GM23338 (cell line): ENCODE measurements around the gene WWOX. TPM values are rescaled to one million over a fixed set of nuclear protein-coding genes. Genes with fewer than 3 reads are reported as not detected.

Experiments
- ATAC-seq: fragments of 200-7000 bp; cut with Tn5 transposase; 3 replicates; pipeline ENCODE4 v1.9.1; 2020
- DNase-seq: peaks from one replicate; pipeline ENCODE4 v3.0.0-alpha.2; 2015; ENCODE audit warnings: low spot score
- H2AFZ ChIP-seq: fragments of 200-600 bp; sonication (generic); 2 replicates; pipeline ENCODE4 v1.8.0; 2016; ENCODE audit warnings: antibody characterized with exemption, mild to moderate bottlenecking, moderate library complexity
- H3F3A ChIP-seq: fragments of 200-600 bp; sonication (generic); replicated peaks from 2 replicates; pipeline ENCODE4 v1.8.0; 2017; ENCODE audit warnings: antibody characterized with exemption, mixed run types, low read depth
- H3K27ac ChIP-seq: fragments of 200-600 bp; sonication (generic); 2 replicates; pipeline ENCODE4 v1.6.1; 2016; ENCODE audit warnings: low read depth
- H3K27me3 ChIP-seq: fragments of 200-600 bp; sonication (generic); 2 replicates; pipeline ENCODE4 v1.8.0; 2016; ENCODE audit warnings: mild to moderate bottlenecking, mixed run types, moderate library complexity; ENCODE audit not compliant: insufficient read depth
- H3K36me3 ChIP-seq: fragments of 200-600 bp; sonication (generic); 2 replicates; pipeline ENCODE4 v1.8.0; 2016; ENCODE audit warnings: mild to moderate bottlenecking; ENCODE audit not compliant: insufficient read depth
- H3K4me1 ChIP-seq: fragments of 200-600 bp; sonication (generic); 2 replicates; pipeline ENCODE4 v1.8.0; 2016; ENCODE audit warnings: mild to moderate bottlenecking, moderate library complexity; ENCODE audit not compliant: insufficient read depth
- H3K4me2 ChIP-seq: fragments of 200-600 bp; sonication (generic); 2 replicates; pipeline ENCODE4 v1.7.1; 2017; ENCODE audit warnings: mixed run types
- H3K4me3 ChIP-seq: fragments of 200-600 bp; sonication (generic); 2 replicates; pipeline ENCODE4 v1.6.1; 2016; ENCODE audit warnings: mixed run types
- H3K79me2 ChIP-seq: fragments of 200-600 bp; sonication (generic); replicated peaks from 2 replicates; pipeline ENCODE4 v1.8.0; 2017; ENCODE audit warnings: mild to moderate bottlenecking; ENCODE audit not compliant: insufficient read depth
- H3K9me2 ChIP-seq: fragments of 200-600 bp; sonication (generic); 2 replicates; pipeline ENCODE4 v1.8.0; 2017; ENCODE audit not compliant: insufficient read depth
- H4K20me1 ChIP-seq: fragments of 200-600 bp; sonication (generic); replicated peaks from 2 replicates; pipeline ENCODE4 v1.8.0; 2017; ENCODE audit warnings: mild to moderate bottlenecking; ENCODE audit not compliant: insufficient read depth
- H3K27ac Mint-ChIP-seq: 2 replicates; pipeline ENCODE4 v1.8.0; 2020; ENCODE audit warnings: inconsistent platforms, mild to moderate bottlenecking, moderate library complexity, mixed read lengths
- H3K27me3 Mint-ChIP-seq: 3 replicates; pipeline ENCODE4 v1.8.0; 2022; ENCODE audit warnings: low read depth, mild to moderate bottlenecking, moderate library complexity, mixed read lengths, inconsistent platforms; ENCODE audit not compliant: insufficient read depth, poor library complexity
- H3K36me3 Mint-ChIP-seq: 3 replicates; pipeline ENCODE4 v1.8.0; 2021; ENCODE audit warnings: low read depth, mild to moderate bottlenecking, inconsistent platforms, moderate library complexity, mixed read lengths
- H3K4me1 Mint-ChIP-seq: 3 replicates; pipeline ENCODE4 v1.8.0; 2020; ENCODE audit warnings: mild to moderate bottlenecking, inconsistent platforms, mixed read lengths
- H3K4me3 Mint-ChIP-seq: 3 replicates; pipeline ENCODE4 v1.8.0; 2021; ENCODE audit warnings: moderate library complexity, mild to moderate bottlenecking, inconsistent platforms, mixed read lengths
- H3K9me3 Mint-ChIP-seq: 3 replicates; pipeline ENCODE4 v1.8.0; 2020; ENCODE audit warnings: moderate library complexity, mild to moderate bottlenecking, inconsistent platforms, mixed read lengths
- CREB1 ChIP-seq: fragments of 250-450 bp; sonication (Bioruptor Pico); IDR thresholded peaks from 2 replicates; pipeline ENCODE4 v1.5.0; 2020; ENCODE audit warnings: low read depth, mild to moderate bottlenecking, moderate library complexity
- EZH2 ChIP-seq: fragments of 200-600 bp; sonication (generic); IDR thresholded peaks from one replicate; pipeline ENCODE4 v1.8.0; 2017; ENCODE audit warnings: antibody characterized with exemption, mild to moderate bottlenecking, low read depth; ENCODE audit not compliant: unreplicated experiment
- EZH2phosphoT487 ChIP-seq: fragments of 200-600 bp; sonication (generic); IDR thresholded peaks from one replicate; pipeline ENCODE4 v1.8.1; 2018; ENCODE audit warnings: antibody characterized with exemption; ENCODE audit not compliant: unreplicated experiment
- STAT1 ChIP-seq: IDR thresholded peaks from one replicate; pipeline ENCODE4 v1.6.1; 2016; ENCODE audit warnings: antibody characterized with exemption; ENCODE audit not compliant: unreplicated experiment
- ZNF114 ChIP-seq: fragments of 250-450 bp; sonication (Bioruptor Pico); IDR thresholded peaks from 2 replicates; pipeline ENCODE4 v1.5.0; 2020; ENCODE audit warnings: mild to moderate bottlenecking, moderate library complexity
- ZNF331 ChIP-seq: fragments of 250-450 bp; sonication (Bioruptor Pico); IDR thresholded peaks from 2 replicates; pipeline ENCODE4 v1.5.0; 2020; ENCODE audit warnings: low read depth, mild to moderate bottlenecking, moderate library complexity
- polyA plus RNA-seq: library from polyadenylated mRNA; unstranded; fragments of >200 nt; fragmentation: Nextera tagmentation; extraction: Ambion mirVana; gene quantifications from 2 replicates; pipeline ENCODE4 v1.2.1, GENCODE V29; 2016
- total RNA-seq: library from RNA; depleted of rRNA; stranded (reverse); fragments of >200 nt; shearing (Covaris generic); gene quantifications from 2 replicates; pipeline ENCODE4 v1.2.3, GENCODE V29; 2014
- TF ChIP-seq, protein P1 (sequence below), 2 experiments: fragments of 200-600 bp in 1 of 2; sonication (generic) in 1 of 2; conservative IDR thresholded peaks; 2 replicates each; pipeline versions ENCODE4 v1.5.1 to v1.6.1; 2016 to 2017; ENCODE audit warnings: antibody characterized with exemption in 2 of 2, low read depth in 2 of 2, mild to moderate bottlenecking in 2 of 2, moderate library complexity in 1 of 2
- TF ChIP-seq, protein P2 (sequence below): IDR thresholded peaks from one replicate; pipeline ENCODE4 v1.6.1; 2018; ENCODE audit warnings: antibody characterized with exemption; ENCODE audit not compliant: unreplicated experiment
- TF ChIP-seq, protein P3 (sequence below): IDR thresholded peaks from 2 replicates; pipeline ENCODE4 v1.6.1; 2016; ENCODE audit warnings: antibody characterized with exemption

The WWOX gene
- total and polyA plus RNA-seq, 2 experiments from 2014 or later = 10.0 to 19.3 TPM

DNA sequence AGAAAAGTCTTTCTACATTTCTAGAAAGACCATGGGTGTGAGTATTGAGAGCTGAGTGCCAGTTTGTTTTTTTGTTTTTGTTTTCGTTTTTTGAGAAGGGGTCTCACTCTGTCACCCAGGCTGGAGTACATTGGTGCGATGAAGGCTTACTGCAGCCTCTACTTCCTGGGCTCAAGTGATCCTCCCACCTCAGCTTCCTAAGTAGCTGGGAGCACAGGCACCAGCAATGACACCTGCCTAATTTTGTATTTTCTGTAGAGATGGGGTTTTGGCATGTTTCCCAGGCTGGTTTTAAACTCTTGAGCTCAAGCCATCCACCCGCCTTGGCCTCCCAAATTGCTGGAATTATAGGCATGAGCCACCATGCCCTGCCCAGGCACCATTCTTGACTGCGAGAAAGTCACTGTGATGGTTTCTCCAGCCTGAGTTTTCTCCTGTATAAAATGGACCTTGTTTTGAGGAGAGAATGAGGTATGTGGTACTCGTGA lies 827.3 kb downstream of the WWOX start:
- Histone ChIP-seq H3K4me1 (no peaks in the 10 kb centered on the region), H3K79me2 (no peaks in the 10 kb centered on the region), H3K27ac (no peak overlapping the region), H2AFZ (no peak overlapping the region), H3K27me3 (no peaks in the 10 kb centered on the region), H3K4me2 (no peak overlapping the region), H3K4me3 (no peak overlapping the region), H4K20me1 (no peaks in the 10 kb centered on the region), H3F3A (no peaks in the 10 kb centered on the region), H3K9me2 (no peaks in the 10 kb centered on the region), H3K36me3 (no peaks in the 10 kb centered on the region)
- Mint-ChIP-seq H3K36me3 (peaks cover 21% of the 10 kb centered on the region), H3K27me3 (peaks cover 4% of the 10 kb centered on the region), H3K9me3 (peaks cover 27% of the 10 kb centered on the region), H3K27ac (no peak overlapping the region), H3K4me3 (no peak overlapping the region), H3K4me1 (no peaks in the 10 kb centered on the region)
- DNase-seq (no peak), ATAC-seq (no peak)
- TF ChIP-seq, protein P1, sequence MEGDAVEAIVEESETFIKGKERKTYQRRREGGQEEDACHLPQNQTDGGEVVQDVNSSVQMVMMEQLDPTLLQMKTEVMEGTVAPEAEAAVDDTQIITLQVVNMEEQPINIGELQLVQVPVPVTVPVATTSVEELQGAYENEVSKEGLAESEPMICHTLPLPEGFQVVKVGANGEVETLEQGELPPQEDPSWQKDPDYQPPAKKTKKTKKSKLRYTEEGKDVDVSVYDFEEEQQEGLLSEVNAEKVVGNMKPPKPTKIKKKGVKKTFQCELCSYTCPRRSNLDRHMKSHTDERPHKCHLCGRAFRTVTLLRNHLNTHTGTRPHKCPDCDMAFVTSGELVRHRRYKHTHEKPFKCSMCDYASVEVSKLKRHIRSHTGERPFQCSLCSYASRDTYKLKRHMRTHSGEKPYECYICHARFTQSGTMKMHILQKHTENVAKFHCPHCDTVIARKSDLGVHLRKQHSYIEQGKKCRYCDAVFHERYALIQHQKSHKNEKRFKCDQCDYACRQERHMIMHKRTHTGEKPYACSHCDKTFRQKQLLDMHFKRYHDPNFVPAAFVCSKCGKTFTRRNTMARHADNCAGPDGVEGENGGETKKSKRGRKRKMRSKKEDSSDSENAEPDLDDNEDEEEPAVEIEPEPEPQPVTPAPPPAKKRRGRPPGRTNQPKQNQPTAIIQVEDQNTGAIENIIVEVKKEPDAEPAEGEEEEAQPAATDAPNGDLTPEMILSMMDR (conservative IDR thresholded peaks at IDR 0.05; ENCODE audit: low read depth in 2 of 2) = no peak
- TF ChIP-seq, protein P2, sequence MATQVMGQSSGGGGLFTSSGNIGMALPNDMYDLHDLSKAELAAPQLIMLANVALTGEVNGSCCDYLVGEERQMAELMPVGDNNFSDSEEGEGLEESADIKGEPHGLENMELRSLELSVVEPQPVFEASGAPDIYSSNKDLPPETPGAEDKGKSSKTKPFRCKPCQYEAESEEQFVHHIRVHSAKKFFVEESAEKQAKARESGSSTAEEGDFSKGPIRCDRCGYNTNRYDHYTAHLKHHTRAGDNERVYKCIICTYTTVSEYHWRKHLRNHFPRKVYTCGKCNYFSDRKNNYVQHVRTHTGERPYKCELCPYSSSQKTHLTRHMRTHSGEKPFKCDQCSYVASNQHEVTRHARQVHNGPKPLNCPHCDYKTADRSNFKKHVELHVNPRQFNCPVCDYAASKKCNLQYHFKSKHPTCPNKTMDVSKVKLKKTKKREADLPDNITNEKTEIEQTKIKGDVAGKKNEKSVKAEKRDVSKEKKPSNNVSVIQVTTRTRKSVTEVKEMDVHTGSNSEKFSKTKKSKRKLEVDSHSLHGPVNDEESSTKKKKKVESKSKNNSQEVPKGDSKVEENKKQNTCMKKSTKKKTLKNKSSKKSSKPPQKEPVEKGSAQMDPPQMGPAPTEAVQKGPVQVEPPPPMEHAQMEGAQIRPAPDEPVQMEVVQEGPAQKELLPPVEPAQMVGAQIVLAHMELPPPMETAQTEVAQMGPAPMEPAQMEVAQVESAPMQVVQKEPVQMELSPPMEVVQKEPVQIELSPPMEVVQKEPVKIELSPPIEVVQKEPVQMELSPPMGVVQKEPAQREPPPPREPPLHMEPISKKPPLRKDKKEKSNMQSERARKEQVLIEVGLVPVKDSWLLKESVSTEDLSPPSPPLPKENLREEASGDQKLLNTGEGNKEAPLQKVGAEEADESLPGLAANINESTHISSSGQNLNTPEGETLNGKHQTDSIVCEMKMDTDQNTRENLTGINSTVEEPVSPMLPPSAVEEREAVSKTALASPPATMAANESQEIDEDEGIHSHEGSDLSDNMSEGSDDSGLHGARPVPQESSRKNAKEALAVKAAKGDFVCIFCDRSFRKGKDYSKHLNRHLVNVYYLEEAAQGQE = no peak
- TF ChIP-seq EZH2 (no peak), EZH2phosphoT487 (no peak), STAT1 (no peak), ZNF114 (CRISPR knock-in tag) (no peak), CREB1 (CRISPR knock-in tag) (no peak)

DNA sequence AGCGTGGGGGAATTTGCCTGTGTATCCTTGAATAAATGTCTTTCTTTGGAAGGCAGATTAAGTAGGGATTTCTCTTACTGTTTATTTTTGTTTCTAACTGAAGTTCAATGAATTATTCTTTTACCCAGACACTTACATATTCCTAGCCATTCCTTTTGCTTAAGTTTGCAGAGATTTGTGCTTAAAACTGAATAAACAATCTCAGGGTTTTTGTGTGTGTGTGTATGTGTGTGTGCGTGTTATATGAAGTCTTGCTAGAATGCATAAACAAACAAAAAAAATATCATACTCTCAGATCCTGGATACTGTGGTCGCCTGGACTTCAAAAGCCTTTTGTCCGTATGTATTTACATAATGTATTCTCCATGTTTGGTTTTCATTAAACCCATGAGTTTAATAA lies 828.3 kb downstream of the WWOX start:
- Histone ChIP-seq H4K20me1 (no peaks in the 10 kb centered on the region), H3K27me3 (no peaks in the 10 kb centered on the region), H3K4me1 (no peaks in the 10 kb centered on the region), H3K36me3 (no peaks in the 10 kb centered on the region), H3K9me2 (no peaks in the 10 kb centered on the region), H3K27ac (no peak overlapping the region), H3K79me2 (no peaks in the 10 kb centered on the region), H3K4me3 (no peak overlapping the region), H3K4me2 (no peak overlapping the region), H3F3A (no peaks in the 10 kb centered on the region), H2AFZ (no peak overlapping the region)
- TF ChIP-seq ZNF331 (CRISPR knock-in tag) = no peak
- TF ChIP-seq, protein P3, sequence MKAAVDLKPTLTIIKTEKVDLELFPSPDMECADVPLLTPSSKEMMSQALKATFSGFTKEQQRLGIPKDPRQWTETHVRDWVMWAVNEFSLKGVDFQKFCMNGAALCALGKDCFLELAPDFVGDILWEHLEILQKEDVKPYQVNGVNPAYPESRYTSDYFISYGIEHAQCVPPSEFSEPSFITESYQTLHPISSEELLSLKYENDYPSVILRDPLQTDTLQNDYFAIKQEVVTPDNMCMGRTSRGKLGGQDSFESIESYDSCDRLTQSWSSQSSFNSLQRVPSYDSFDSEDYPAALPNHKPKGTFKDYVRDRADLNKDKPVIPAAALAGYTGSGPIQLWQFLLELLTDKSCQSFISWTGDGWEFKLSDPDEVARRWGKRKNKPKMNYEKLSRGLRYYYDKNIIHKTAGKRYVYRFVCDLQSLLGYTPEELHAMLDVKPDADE = no peak
- no peak overlapping the region for H3K4me3 Mint-ChIP-seq
- no peak for DNase-seq
- peaks cover 19% of the 10 kb centered on the region for H3K9me3 Mint-ChIP-seq
- H3K27ac Mint-ChIP-seq = no peak overlapping the region
- no peak for ATAC-seq
- peaks cover 14% of the 10 kb centered on the region for H3K36me3 Mint-ChIP-seq
- H3K27me3 Mint-ChIP-seq = peaks cover 4% of the 10 kb centered on the region
- no peaks in the 10 kb centered on the region for H3K4me1 Mint-ChIP-seq
